HCT116 (cell line): ENCODE measurements around the gene TJAP1. TPM values are rescaled to one million over a fixed set of nuclear protein-coding genes. Genes with fewer than 3 reads are reported as not detected.

Source experiments
- ATAC-seq: fragments of 200-7000 bp; cut with Tn5 transposase; 2 replicates; pipeline ENCODE4 v1.9.1; 2020; ENCODE audit warnings: mild to moderate bottlenecking, moderate library complexity
- BruUV-seq: library from RNA; stranded (reverse); fragments of 400-500 nt; replicated peaks from 2 replicates; lab custom pipeline; 2021; lab: Mats Ljungman, UMichigan
- CTCF ChIA-PET: fragments of 300-600 bp; sonication (Branson Sonifier 250); formaldehyde crosslinking; loops from one replicate; lab custom pipeline; 2021; ENCODE audit warnings: antibody characterized with exemption; lab: Charles Lee
- POLR2A ChIA-PET: fragments of 300-600, 350-600 bp; sonication (Branson Sonifier 250); formaldehyde crosslinking; loops from one replicate; lab custom pipeline; 2021; ENCODE audit warnings: antibody characterized with exemption; lab: Charles Lee
- RAD21 ChIA-PET, 2 experiments: fragments of 300-600 bp; sonication (Branson Sonifier 250); formaldehyde crosslinking; loops; one replicate each; lab custom pipeline; 2023; ENCODE audit warnings: low total read pairs in 2 of 2; ENCODE audit not compliant: uncharacterized antibody in 2 of 2, unreplicated experiment in 2 of 2, low non-redundant PET in 1 of 2; lab: Charles Lee
- DNase-seq: peaks from one replicate; pipeline ENCODE4 v3.0.0-alpha.2; 2010; ENCODE audit warnings: low read depth, low spot score
- H2AFZ ChIP-seq: fragments of 200-600 bp; shearing (Covaris generic), sonication (generic); 2 replicates; pipeline ENCODE4 v1.6.1; 2017; ENCODE audit warnings: low read depth, mixed run types, mixed read lengths, antibody characterized with exemption, low read length; ENCODE audit not compliant: poor library complexity, severe bottlenecking
- H3K27ac ChIP-seq: 2 replicates; pipeline ENCODE4 v1.5.1; 2012; ENCODE audit warnings: low read depth, low read length
- H3K27me3 ChIP-seq: fragments of 200-600 bp; sonication (generic); 2 replicates; pipeline ENCODE4 v1.6.1; 2016; ENCODE audit warnings: mixed run types, low read length, mixed read lengths; ENCODE audit not compliant: insufficient read depth
- H3K36me3 ChIP-seq, 2 experiments: fragments of 200-500 bp in 1 of 2; fragments of 200-600 bp in 1 of 2; sonication (Bioruptor generic) in 1 of 2; sonication (generic) in 1 of 2; 2 replicates each; pipeline versions ENCODE4 v1.5.1 to v1.6.1; 2014 to 2016; ENCODE audit warnings: low read length in 2 of 2, inconsistent platforms in 1 of 2, mixed read lengths in 1 of 2, mixed run types in 1 of 2; ENCODE audit not compliant: insufficient read depth in 2 of 2, control insufficient read depth in 1 of 2
- H3K4me1 ChIP-seq, 2 experiments: fragments of 200-600 bp in 1 of 2; sonication (generic) in 1 of 2; 2 replicates each; pipeline versions ENCODE4 v1.5.1 to v1.6.1; 2012 to 2017; ENCODE audit warnings: low read length in 2 of 2, inconsistent platforms in 1 of 2, mild to moderate bottlenecking in 1 of 2, mixed read lengths in 1 of 2, mixed run types in 1 of 2, moderate library complexity in 1 of 2; ENCODE audit not compliant: insufficient read depth in 2 of 2, control insufficient read depth in 1 of 2
- H3K4me2 ChIP-seq: fragments of 200-600 bp; sonication (generic); 2 replicates; pipeline ENCODE4 v1.6.1; 2017; ENCODE audit warnings: mixed run types, low read length, mixed read lengths
- H3K4me3 ChIP-seq, 2 experiments: fragments of 200-600 bp in 1 of 2; sonication (generic) in 1 of 2; replicated peaks in 1 of 2; 2 replicates each; pipeline ENCODE4 v1.5.1; 2011 to 2016; ENCODE audit warnings: low read length in 2 of 2, control low read depth in 1 of 2, low read depth in 1 of 2, mild to moderate bottlenecking in 1 of 2, mixed read lengths in 1 of 2, mixed run types in 1 of 2
- H3K79me2 ChIP-seq: fragments of 200-600 bp; sonication (generic); 2 replicates; pipeline ENCODE4 v1.6.1; 2017; ENCODE audit warnings: mild to moderate bottlenecking, mixed run types, low read length, moderate library complexity, mixed read lengths; ENCODE audit not compliant: insufficient read depth
- H3K9ac ChIP-seq: fragments of 200-600 bp; sonication (generic); 2 replicates; pipeline ENCODE4 v1.6.1; 2016; ENCODE audit warnings: low read length, mixed read lengths
- H3K9me2 ChIP-seq: fragments of 200-600 bp; sonication (generic), shearing (Covaris generic); 2 replicates; pipeline ENCODE4 v1.6.1; 2017; ENCODE audit warnings: mixed run types, mild to moderate bottlenecking, moderate library complexity; ENCODE audit not compliant: insufficient read depth
- H3K9me3 ChIP-seq, 2 experiments: fragments of 200-500 bp in 1 of 2; fragments of 200-600 bp in 1 of 2; sonication (Bioruptor generic) in 1 of 2; sonication (generic) in 1 of 2; 2 replicates each; pipeline ENCODE4 v1.6.1; 2014 to 2017; ENCODE audit warnings: low read length in 2 of 2, mixed read lengths in 2 of 2, inconsistent platforms in 1 of 2, low read depth in 1 of 2, mild to moderate bottlenecking in 1 of 2, mixed run types in 1 of 2, moderate library complexity in 1 of 2; ENCODE audit not compliant: control insufficient read depth in 1 of 2, insufficient read depth in 1 of 2
- H4K20me1 ChIP-seq: fragments of 200-600 bp; sonication (generic), shearing (Covaris generic); 2 replicates; pipeline ENCODE4 v1.6.1; 2017; ENCODE audit warnings: mixed run types, mild to moderate bottlenecking, moderate library complexity; ENCODE audit not compliant: insufficient read depth
- ELF1 ChIP-seq: IDR thresholded peaks from 2 replicates; pipeline ENCODE4 v1.6.1; 2012; ENCODE audit warnings: low read depth, borderline replicate concordance
- EZH2 ChIP-seq: fragments of 200-600 bp; sonication (generic); IDR thresholded peaks from 2 replicates; pipeline ENCODE4 v1.6.1; 2017; ENCODE audit warnings: antibody characterized with exemption, mixed run types
- EZH2phosphoT487 ChIP-seq: fragments of 200-600 bp; IDR thresholded peaks from 2 replicates; pipeline ENCODE4 v1.6.1; 2018; ENCODE audit warnings: antibody characterized with exemption, borderline replicate concordance
- FOSL1 ChIP-seq: IDR thresholded peaks from 2 replicates; pipeline ENCODE4 v1.6.1; 2012; ENCODE audit warnings: low read depth
- MAX ChIP-seq: IDR thresholded peaks from 2 replicates; pipeline ENCODE4 v1.6.1; 2012
- POLR2AphosphoS5 ChIP-seq: IDR thresholded peaks from 2 replicates; pipeline ENCODE4 v1.6.1; 2011; ENCODE audit warnings: mild to moderate bottlenecking, low read depth, low read length, moderate library complexity
- RAD21 ChIP-seq: IDR thresholded peaks from 2 replicates; pipeline ENCODE4 v1.6.1; 2012; ENCODE audit warnings: low read depth, mild to moderate bottlenecking
- SIN3A ChIP-seq: IDR thresholded peaks from 2 replicates; pipeline ENCODE4 v1.6.1; 2012; ENCODE audit warnings: low read depth
- SP1 ChIP-seq: IDR thresholded peaks from 2 replicates; pipeline ENCODE4 v1.6.1; 2012; ENCODE audit warnings: low read depth
- SRF ChIP-seq: IDR thresholded peaks from 2 replicates; pipeline ENCODE4 v1.6.1; 2012; ENCODE audit warnings: low read depth
- ZFX ChIP-seq: fragments of 450-650 bp; IDR thresholded peaks from 2 replicates; pipeline ENCODE4 v1.6.1; 2017
- ZNF274 ChIP-seq: fragments of 200-500 bp; sonication (Bioruptor generic); IDR thresholded peaks from 2 replicates; pipeline ENCODE4 v1.6.1; 2014; ENCODE audit warnings: mild to moderate bottlenecking, low read depth, low read length, inconsistent platforms
- intact Hi-C: fragments of 100-400 bp; cut with micrococcal nuclease; formaldehyde crosslinking; loops from 2 replicates; pipeline ENCODE4 v1.10.0; 2022
- microRNA-seq: library from miRNA; unstranded; fragments of <30 nt; microRNA quantifications from one replicate; pipeline ENCODE4, GENCODE V29; 2016; ENCODE audit warnings: borderline number of aligned reads
- total RNA-seq: library from RNA; stranded (reverse); gene quantifications from one replicate; pipeline ENCODE4 v1.2.1, GENCODE V29; 2021; ENCODE audit not compliant: unreplicated experiment
- TF ChIP-seq, protein P1 (sequence below), 3 experiments: fragments of 200-600 bp in 1 of 3; sonication (generic) in 1 of 3; IDR thresholded peaks in 2 of 3; conservative IDR thresholded peaks in 1 of 3; 2 replicates each; pipeline ENCODE4 v1.5.1; 2012 to 2017; ENCODE audit warnings: low read depth in 2 of 3, low read length in 2 of 3, antibody characterized with exemption in 1 of 3, borderline replicate concordance in 1 of 3, control low read depth in 1 of 3, mild to moderate bottlenecking in 1 of 3, mixed read lengths in 1 of 3, mixed run types in 1 of 3, moderate library complexity in 1 of 3; ENCODE audit not compliant: insufficient read depth in 1 of 3

Gene TJAP1
- total RNA-seq, 1 experiment from 2014 or later = 45.2 TPM

- H3K9ac ChIP-seq = no peak overlapping the region
- peaks cover 59 to 75% of the 10 kb centered on the region in 2 experiments for H3K36me3 ChIP-seq
- H3K9me2 ChIP-seq = no peaks in the 10 kb centered on the region
- H3K4me1 ChIP-seq = no peaks in the 10 kb centered on the region
- H3K79me2 ChIP-seq = peaks cover 17% of the 10 kb centered on the region; the same call in 1 of the 2 replicates
- intact Hi-C loops = no loop called here
- no TSS peak for BruUV-seq
- no peak overlapping the region for H3K4me3 ChIP-seq
- ATAC-seq (no peak), DNase-seq (no peak)
- H3K27me3 ChIP-seq = no peaks in the 10 kb centered on the region
- ChIA-PET CTCF (no interaction called here), RAD21 (no interaction called here), POLR2A (no interaction called here)
- H3K4me2 ChIP-seq = no peak overlapping the region
- no peak overlapping the region for H2AFZ ChIP-seq
- no peaks in the 10 kb centered on the region for H3K9me3 ChIP-seq
- H3K27ac ChIP-seq = no peak overlapping the region
- TF ChIP-seq SP1 (no peak), POLR2AphosphoS5 (no peak), EZH2 (no peak), MAX (no peak), ELF1 (no peak), SRF (no peak), SIN3A (no peak), FOSL1 (no peak), RAD21 (no peak), ZFX (no peak), EZH2phosphoT487 (no peak), ZNF274 (no peak)
- TF ChIP-seq, protein P1, sequence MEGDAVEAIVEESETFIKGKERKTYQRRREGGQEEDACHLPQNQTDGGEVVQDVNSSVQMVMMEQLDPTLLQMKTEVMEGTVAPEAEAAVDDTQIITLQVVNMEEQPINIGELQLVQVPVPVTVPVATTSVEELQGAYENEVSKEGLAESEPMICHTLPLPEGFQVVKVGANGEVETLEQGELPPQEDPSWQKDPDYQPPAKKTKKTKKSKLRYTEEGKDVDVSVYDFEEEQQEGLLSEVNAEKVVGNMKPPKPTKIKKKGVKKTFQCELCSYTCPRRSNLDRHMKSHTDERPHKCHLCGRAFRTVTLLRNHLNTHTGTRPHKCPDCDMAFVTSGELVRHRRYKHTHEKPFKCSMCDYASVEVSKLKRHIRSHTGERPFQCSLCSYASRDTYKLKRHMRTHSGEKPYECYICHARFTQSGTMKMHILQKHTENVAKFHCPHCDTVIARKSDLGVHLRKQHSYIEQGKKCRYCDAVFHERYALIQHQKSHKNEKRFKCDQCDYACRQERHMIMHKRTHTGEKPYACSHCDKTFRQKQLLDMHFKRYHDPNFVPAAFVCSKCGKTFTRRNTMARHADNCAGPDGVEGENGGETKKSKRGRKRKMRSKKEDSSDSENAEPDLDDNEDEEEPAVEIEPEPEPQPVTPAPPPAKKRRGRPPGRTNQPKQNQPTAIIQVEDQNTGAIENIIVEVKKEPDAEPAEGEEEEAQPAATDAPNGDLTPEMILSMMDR (IDR thresholded peaks at IDR 0.05 in 2 of 3, conservative IDR thresholded peaks at IDR 0.05 in 1 of 3; ENCODE audit: borderline replicate concordance in 1 of 3, insufficient read depth in 1 of 3, low read depth in 2 of 3, low read length in 2 of 3) = no peak
- H4K20me1 ChIP-seq = no peaks in the 10 kb centered on the region
These were observed 69.9 kb downstream of the TJAP1 start for GRCh38 chr6:43547222-43547621.

Small RNA genes lying within 50 kb of the gene (microRNA-seq; reads per million reads assigned to microRNA genes)
- not detected for gene MIR6780B

Other genes starting within 250 kb of the TJAP1 start
- gene DNPH1, start 248.1 kb upstream of the TJAP1 start, total RNA-seq = 117 TPM
- not detected for gene TTBK1, start 234.1 kb upstream of the TJAP1 start, total RNA-seq
- not detected for gene SLC22A7, start 179.3 kb upstream of the TJAP1 start, total RNA-seq
- gene CRIP3, start 168.7 kb upstream of the TJAP1 start, total RNA-seq = not detected
- 15.2 TPM for gene ZNF318, start 107.9 kb upstream of the TJAP1 start, total RNA-seq
- 29.9 TPM for gene ABCC10, start 50.0 kb upstream of the TJAP1 start, total RNA-seq
- gene DLK2, start 22.0 kb upstream of the TJAP1 start, total RNA-seq = 1.6 TPM
- gene LRRC73, start 32.8 kb downstream of the TJAP1 start, total RNA-seq = 1.2 TPM
- 84.5 TPM for gene YIPF3, start 39.4 kb downstream of the TJAP1 start, total RNA-seq
- gene POLR1C, start 39.5 kb downstream of the TJAP1 start, total RNA-seq = 84.6 TPM
- gene XPO5, start 98.5 kb downstream of the TJAP1 start, total RNA-seq = 77.4 TPM
- gene POLH, start 98.6 kb downstream of the TJAP1 start, total RNA-seq = 20.6 TPM
- gene GTPBP2, start 151.7 kb downstream of the TJAP1 start, total RNA-seq = 98.0 TPM
- 36.6 TPM for gene MAD2L1BP, start 158.3 kb downstream of the TJAP1 start, total RNA-seq
- gene RSPH9, start 167.5 kb downstream of the TJAP1 start, total RNA-seq = not detected
- 63.0 TPM for gene MRPS18A, start 210.2 kb downstream of the TJAP1 start, total RNA-seq